Thoracic aorta (tissue), 2 donors: Measurements from ENCODE around the gene TM9SF1. TPM values are rescaled to one million over a fixed set of nuclear protein-coding genes. Genes with fewer than 3 reads are reported as not detected.

Source experiments
- ATAC-seq: fragments of 150-250 bp; one replicate; pipeline ENCODE4 v1.8.0; 2017; ENCODE audit warnings: low read depth; ENCODE audit not compliant: insufficient number of reproducible peaks, low FRiP score
- DNase-seq: peaks from one replicate; pipeline ENCODE4 v3.0.0-alpha.2; 2020; ENCODE audit warnings: low spot score
- H3K27ac ChIP-seq, 2 donors: fragments of 200-600 bp; sonication (generic); 1 replicate in 1 of 2; 2 replicates in 1 of 2; pipeline ENCODE4 v1.5.1; 2016; ENCODE audit warnings: mild to moderate bottlenecking in 2 of 2, moderate library complexity in 2 of 2
- H3K27me3 ChIP-seq: fragments of 200-600 bp; sonication (generic); replicated peaks from 2 replicates; pipeline ENCODE4 v1.6.0; 2016; ENCODE audit warnings: mild to moderate bottlenecking; ENCODE audit not compliant: insufficient read depth
- H3K36me3 ChIP-seq: fragments of 200-600 bp; sonication (generic); one replicate; pipeline ENCODE4 v1.5.1; 2016
- H3K4me1 ChIP-seq, 2 donors: fragments of 200-600 bp; sonication (generic); 1 replicate in 1 of 2; 2 replicates in 1 of 2; pipeline versions ENCODE4 v1.5.1 to v1.6.0; 2016; ENCODE audit warnings: low read depth in 2 of 2, mild to moderate bottlenecking in 1 of 2; ENCODE audit not compliant: control insufficient read depth in 1 of 2
- H3K4me3 ChIP-seq: fragments of 200-600 bp; sonication (generic); 2 replicates; pipeline ENCODE4 v1.5.1; 2016; ENCODE audit warnings: mild to moderate bottlenecking
- H3K9me3 ChIP-seq: fragments of 200-600 bp; sonication (generic); 2 replicates; pipeline ENCODE4 v1.5.1; 2016
- total RNA-seq, 2 donors: library from RNA; depleted of rRNA; stranded (reverse); fragments of >200 nt; gene quantifications; one replicate each; pipeline versions ENCODE4 v1.1.0 to v1.2.3, GENCODE V29; 2016
- TF ChIP-seq, protein P1 (sequence below): fragments of 200-600 bp; sonication (generic); IDR thresholded peaks from one replicate; pipeline ENCODE4 v1.5.1; 2019; ENCODE audit warnings: antibody characterized with exemption

Gene TM9SF1, protein sequence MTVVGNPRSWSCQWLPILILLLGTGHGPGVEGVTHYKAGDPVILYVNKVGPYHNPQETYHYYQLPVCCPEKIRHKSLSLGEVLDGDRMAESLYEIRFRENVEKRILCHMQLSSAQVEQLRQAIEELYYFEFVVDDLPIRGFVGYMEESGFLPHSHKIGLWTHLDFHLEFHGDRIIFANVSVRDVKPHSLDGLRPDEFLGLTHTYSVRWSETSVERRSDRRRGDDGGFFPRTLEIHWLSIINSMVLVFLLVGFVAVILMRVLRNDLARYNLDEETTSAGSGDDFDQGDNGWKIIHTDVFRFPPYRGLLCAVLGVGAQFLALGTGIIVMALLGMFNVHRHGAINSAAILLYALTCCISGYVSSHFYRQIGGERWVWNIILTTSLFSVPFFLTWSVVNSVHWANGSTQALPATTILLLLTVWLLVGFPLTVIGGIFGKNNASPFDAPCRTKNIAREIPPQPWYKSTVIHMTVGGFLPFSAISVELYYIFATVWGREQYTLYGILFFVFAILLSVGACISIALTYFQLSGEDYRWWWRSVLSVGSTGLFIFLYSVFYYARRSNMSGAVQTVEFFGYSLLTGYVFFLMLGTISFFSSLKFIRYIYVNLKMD
- total RNA-seq: 10 to 100 TPM; 51.8 to 81.9 TPM

DNA sequence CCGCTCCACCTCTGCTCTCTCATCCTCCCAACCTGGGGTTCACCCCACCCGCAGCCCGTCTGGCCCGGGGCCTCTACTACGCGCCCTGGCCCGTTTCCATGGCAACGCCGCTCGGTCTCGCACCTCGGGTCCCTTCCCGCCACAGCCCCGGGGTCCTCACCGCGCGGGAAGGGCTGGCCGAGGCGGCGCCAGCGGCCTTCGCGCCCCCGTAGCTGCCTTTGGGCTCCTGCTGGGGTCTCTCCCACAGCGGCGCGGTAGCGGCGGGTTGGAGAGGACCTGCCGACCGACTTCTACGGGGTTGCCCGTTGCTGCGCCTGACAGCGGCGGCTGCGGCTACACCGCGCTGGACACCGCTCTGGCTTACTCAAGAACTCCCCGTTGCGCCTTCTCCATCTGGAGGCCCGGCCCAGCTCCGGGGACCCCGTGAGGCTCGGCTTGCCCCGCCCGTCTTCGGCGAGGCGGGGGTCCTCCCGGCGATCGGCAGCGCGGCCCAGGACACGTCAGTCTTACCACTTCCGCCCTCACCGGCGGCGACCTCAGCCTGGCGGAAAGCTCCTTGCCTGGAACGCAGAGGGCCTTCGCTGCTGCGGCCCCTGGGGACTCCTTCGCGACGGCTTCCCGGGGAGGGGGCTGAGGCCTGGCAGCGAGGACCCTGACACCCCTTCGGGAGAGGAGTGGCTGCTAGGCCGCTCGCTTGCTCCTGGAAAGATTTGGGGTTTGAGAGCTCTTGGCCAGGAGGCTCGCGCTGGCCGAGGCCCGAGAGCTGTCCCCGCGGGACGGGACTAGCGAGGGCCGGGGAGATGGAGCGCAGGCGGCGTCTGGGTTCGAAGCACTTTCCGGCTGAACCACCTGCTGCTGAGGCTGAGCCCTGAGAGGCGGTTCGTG lies at the start of gene TM9SF1:
TM9SF1 (minus strand) TSS at position 256 of the 885 bp plus-strand sequence. CDS start 422 bp downstream, outside the sequence.
- peak within 1 kb of the TSS; percentile 91 to 93 for H3K27ac ChIP-seq
- H3K4me3 ChIP-seq: peak within 1 kb of the TSS; percentile 88
- TF ChIP-seq, protein P1, sequence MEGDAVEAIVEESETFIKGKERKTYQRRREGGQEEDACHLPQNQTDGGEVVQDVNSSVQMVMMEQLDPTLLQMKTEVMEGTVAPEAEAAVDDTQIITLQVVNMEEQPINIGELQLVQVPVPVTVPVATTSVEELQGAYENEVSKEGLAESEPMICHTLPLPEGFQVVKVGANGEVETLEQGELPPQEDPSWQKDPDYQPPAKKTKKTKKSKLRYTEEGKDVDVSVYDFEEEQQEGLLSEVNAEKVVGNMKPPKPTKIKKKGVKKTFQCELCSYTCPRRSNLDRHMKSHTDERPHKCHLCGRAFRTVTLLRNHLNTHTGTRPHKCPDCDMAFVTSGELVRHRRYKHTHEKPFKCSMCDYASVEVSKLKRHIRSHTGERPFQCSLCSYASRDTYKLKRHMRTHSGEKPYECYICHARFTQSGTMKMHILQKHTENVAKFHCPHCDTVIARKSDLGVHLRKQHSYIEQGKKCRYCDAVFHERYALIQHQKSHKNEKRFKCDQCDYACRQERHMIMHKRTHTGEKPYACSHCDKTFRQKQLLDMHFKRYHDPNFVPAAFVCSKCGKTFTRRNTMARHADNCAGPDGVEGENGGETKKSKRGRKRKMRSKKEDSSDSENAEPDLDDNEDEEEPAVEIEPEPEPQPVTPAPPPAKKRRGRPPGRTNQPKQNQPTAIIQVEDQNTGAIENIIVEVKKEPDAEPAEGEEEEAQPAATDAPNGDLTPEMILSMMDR: no peak
- H3K9me3 ChIP-seq: no peaks in the 10 kb centered on the region
- no peaks in the 10 kb centered on the region for H3K27me3 ChIP-seq
- H3K36me3 ChIP-seq: peaks cover 12% of the 10 kb centered on the region
- DNase-seq (peak; percentile 27), ATAC-seq (peak; percentile 92)
- peaks cover 11 to 27% of the 10 kb centered on the region in 2 donors for H3K4me1 ChIP-seq

DNA sequence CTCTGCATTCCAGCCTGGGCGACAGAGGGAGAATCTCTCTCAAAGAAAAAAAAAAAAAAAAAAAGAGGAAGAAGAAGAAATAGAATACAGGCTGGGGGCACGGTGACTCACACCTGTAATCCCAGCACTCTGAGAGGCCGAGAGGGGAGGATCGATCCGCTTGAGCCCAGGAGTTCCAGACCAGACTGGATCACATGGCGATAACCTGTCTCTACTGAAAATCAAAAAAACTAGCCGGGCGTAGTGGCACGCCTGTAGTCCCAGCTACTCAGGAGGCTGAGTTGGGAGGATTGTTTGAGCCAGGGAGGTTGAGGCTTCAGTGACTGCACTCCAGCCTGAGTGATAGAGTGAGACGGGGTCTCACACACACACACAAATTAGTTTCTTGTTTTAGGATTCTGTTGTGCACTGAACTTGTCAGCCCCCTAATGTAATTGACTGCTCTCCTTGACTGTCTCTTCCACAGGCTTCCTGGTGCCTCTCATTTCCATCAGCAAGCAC lies 48.1 kb upstream of the TM9SF1 start:
- peaks cover 19 to 39% of the 10 kb centered on the region in 2 donors for H3K4me1 ChIP-seq
- H3K4me3 ChIP-seq: peak overlapping the region; percentile 76
- TF ChIP-seq, protein P1: no peak
- H3K27me3 ChIP-seq: no peaks in the 10 kb centered on the region
- H3K27ac ChIP-seq: peak overlapping the region; percentile 92 to 98
- no peaks in the 10 kb centered on the region for H3K9me3 ChIP-seq
- DNase-seq (no peak), ATAC-seq (no peak)
- peaks cover 20% of the 10 kb centered on the region for H3K36me3 ChIP-seq

- H3K36me3 ChIP-seq: peaks cover 32% of the 10 kb centered on the region
- H3K27me3 ChIP-seq: no peaks in the 10 kb centered on the region
- ATAC-seq (peak; percentile 82), DNase-seq (peak; percentile 72)
- H3K4me3 ChIP-seq: peak overlapping the region; percentile 76
- TF ChIP-seq, protein P1: peak; percentile 62
- no peaks in the 10 kb centered on the region for H3K9me3 ChIP-seq
- H3K27ac ChIP-seq: peak overlapping the region; percentile 92 to 98
- H3K4me1 ChIP-seq: peaks cover 19 to 39% of the 10 kb centered on the region in 2 donors
Observed at GRCh38 chr14:24241829-24242443, 46.7 kb upstream of the TM9SF1 start.

DNA sequence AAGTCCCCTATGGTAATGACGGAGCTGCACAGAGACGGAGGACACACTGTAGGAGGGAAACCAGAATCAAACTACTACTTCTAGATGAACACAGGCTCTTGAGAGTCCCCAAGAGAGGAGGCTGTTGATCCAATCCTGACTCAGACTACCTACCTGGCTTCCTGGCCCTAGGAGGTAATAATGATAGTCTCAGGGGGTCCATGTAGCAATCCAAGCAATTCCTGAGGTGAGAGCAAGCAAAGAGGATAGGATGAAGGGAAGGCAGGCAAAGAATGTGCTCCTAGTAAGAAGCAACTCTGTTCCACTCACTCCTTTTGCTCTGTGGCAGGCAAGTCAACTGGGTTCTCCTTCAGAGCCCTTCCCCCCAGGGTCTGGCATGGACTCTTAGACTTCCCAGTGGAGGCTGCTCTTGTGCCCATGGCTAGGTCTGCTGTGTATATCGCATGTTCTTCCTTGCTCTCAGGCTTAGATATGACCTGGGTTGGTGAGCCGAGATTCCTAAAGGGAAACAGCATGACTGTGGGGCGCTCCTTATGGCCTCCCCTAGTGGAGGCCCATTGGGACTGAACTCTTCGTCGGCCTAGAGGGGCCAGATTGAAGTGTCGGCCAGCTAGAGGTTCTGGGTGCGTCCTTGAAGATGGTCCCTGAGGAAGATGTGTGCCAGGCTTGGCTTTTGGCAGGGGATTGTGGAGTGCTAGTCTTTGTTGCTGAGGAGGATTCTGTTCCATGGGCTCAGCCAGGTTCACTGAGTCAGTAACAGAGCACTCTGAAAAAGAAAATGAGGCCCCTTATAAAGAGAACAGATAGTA lies 45.1 kb upstream of the TM9SF1 start:
- peaks cover 19 to 39% of the 10 kb centered on the region in 2 donors for H3K4me1 ChIP-seq
- no peak for ATAC-seq

More for the DNA sequence above, 45.1 kb upstream of the TM9SF1 start:
- no peaks in the 10 kb centered on the region for H3K9me3 ChIP-seq
- no peaks in the 10 kb centered on the region for H3K27me3 ChIP-seq
- TF ChIP-seq, protein P1: no peak
- peak overlapping the region; percentile 92 to 98 for H3K27ac ChIP-seq
- DNase-seq: no peak
- no peak overlapping the region for H3K4me3 ChIP-seq
- H3K36me3 ChIP-seq: peaks cover 46% of the 10 kb centered on the region
